Smooth muscle cell (in vitro differentiated cells): ENCODE results near the gene CEP152. TPM values are rescaled to one million over a fixed set of nuclear protein-coding genes. Genes with fewer than 3 reads are reported as not detected.

ENCODE experiments used
- DNase-seq: peaks from one replicate; lab custom pipeline; 2025; ENCODE audit not compliant: unreplicated experiment; lab: John Stamatoyannopoulos, UW
- H2AFZ ChIP-seq: fragments of 200-600 bp; sonication (generic); 2 replicates; pipeline ENCODE4 v1.6.0; 2016; ENCODE audit warnings: antibody characterized with exemption, low read depth, mild to moderate bottlenecking
- H3F3A ChIP-seq: fragments of 200-600 bp; sonication (generic); 2 replicates; pipeline ENCODE4 v1.6.0; 2017; ENCODE audit warnings: antibody characterized with exemption, low read depth
- H3K27ac ChIP-seq: fragments of 200-600 bp; sonication (generic); 2 replicates; pipeline ENCODE4 v1.5.1; 2016; ENCODE audit warnings: low read depth, mild to moderate bottlenecking
- H3K27me3 ChIP-seq: fragments of 200-600 bp; sonication (generic); 2 replicates; pipeline ENCODE4 v1.6.1; 2016; ENCODE audit warnings: low read depth, mild to moderate bottlenecking
- H3K36me3 ChIP-seq: fragments of 200-600 bp; sonication (generic); 2 replicates; pipeline ENCODE4 v1.5.1; 2016; ENCODE audit warnings: low read depth
- H3K4me1 ChIP-seq: fragments of 200-600 bp; sonication (generic); 2 replicates; pipeline ENCODE4 v1.5.1; 2016; ENCODE audit warnings: low read depth
- H3K4me2 ChIP-seq: fragments of 200-600 bp; sonication (generic); 2 replicates; pipeline ENCODE4 v1.6.0; 2016; ENCODE audit warnings: mild to moderate bottlenecking
- H3K4me3 ChIP-seq: fragments of 200-600 bp; sonication (generic); 2 replicates; pipeline ENCODE4 v1.5.1; 2016; ENCODE audit warnings: mild to moderate bottlenecking
- H3K79me2 ChIP-seq: fragments of 200-600 bp; sonication (generic); 2 replicates; pipeline ENCODE4 v1.6.0; 2016; ENCODE audit warnings: low read depth, mild to moderate bottlenecking
- H3K9ac ChIP-seq: fragments of 200-600 bp; sonication (generic); 2 replicates; pipeline ENCODE4 v1.6.0; 2016; ENCODE audit warnings: low read depth
- H3K9me3 ChIP-seq: fragments of 200-600 bp; sonication (generic); replicated peaks from 2 replicates; pipeline ENCODE4 v1.5.1; 2016; ENCODE audit warnings: low read depth
- H4K20me1 ChIP-seq: fragments of 200-600 bp; sonication (generic); 2 replicates; pipeline ENCODE4 v1.6.0; 2016; ENCODE audit warnings: low read depth
- CTCF ChIP-seq: fragments of 200-600 bp; sonication (generic); IDR thresholded peaks from 2 replicates; pipeline ENCODE4 v1.5.1; 2017; ENCODE audit warnings: borderline replicate concordance, mild to moderate bottlenecking, antibody characterized with exemption; ENCODE audit not compliant: insufficient read depth, poor library complexity, severe bottlenecking
- WGBS: methylation state at CpG from one replicate; pipeline ENCODE4 v1.1.7; 2016; ENCODE audit warnings: low lambda C conversion rate; 5-methylcytosine and 5-hydroxymethylcytosine counted together
- polyA plus RNA-seq: library from polyadenylated mRNA; unstranded; fragments of >200 nt; fragmentation: Nextera tagmentation; extraction: Ambion mirVana; gene quantifications from 2 replicates; pipeline ENCODE4 v1.2.1, GENCODE V29; 2016
- total RNA-seq: library from RNA; depleted of rRNA; stranded (reverse); fragments of >200 nt; gene quantifications from 2 replicates; pipeline ENCODE4 v1.2.3, GENCODE V29; 2014

CEP152 gene
- total and polyA plus RNA-seq, 2 experiments from 2014 or later, result 3.9 to 37.5 TPM

- TF ChIP-seq CTCF, result no peak
- Histone ChIP-seq H3K4me3 (no peak overlapping the region), H3F3A (no peaks in the 10 kb centered on the region), H3K4me1 (no peaks in the 10 kb centered on the region), H3K27me3 (no peaks in the 10 kb centered on the region), H3K4me2 (no peak overlapping the region), H2AFZ (no peak overlapping the region), H3K36me3 (no peaks in the 10 kb centered on the region), H4K20me1 (no peaks in the 10 kb centered on the region), H3K27ac (no peak overlapping the region), H3K79me2 (no peaks in the 10 kb centered on the region), H3K9me3 (no peaks in the 10 kb centered on the region), H3K9ac (no peak overlapping the region)
- no peak for DNase-seq
These were observed 22.8 kb upstream of the CEP152 start for GRCh38 chr15:48833526-48834239.

- H3K27ac ChIP-seq, result no peak overlapping the region
These were observed 21.8 kb upstream of the CEP152 start for GRCh38 chr15:48832648-48833047.

GRCh38 chr15:48828906-48829305 is 18.0 kb upstream of the CEP152 start:
- Histone ChIP-seq H3K9me3 (no peaks in the 10 kb centered on the region), H3F3A (no peaks in the 10 kb centered on the region), H3K36me3 (no peaks in the 10 kb centered on the region), H3K9ac (no peak overlapping the region), H2AFZ (peak overlapping the region; percentile 19), H3K27me3 (no peaks in the 10 kb centered on the region), H3K4me3 (no peak overlapping the region), H3K4me2 (no peak overlapping the region), H3K27ac (peak overlapping the region; percentile 55), H3K4me1 (peaks cover 2% of the 10 kb centered on the region), H4K20me1 (no peaks in the 10 kb centered on the region), H3K79me2 (no peaks in the 10 kb centered on the region)
- DNase-seq, result no peak
- no peak for TF ChIP-seq CTCF

More at GRCh38 chr15:48832648-48833047, 21.8 kb upstream of the CEP152 start:
- no peaks in the 10 kb centered on the region for H3K9me3 ChIP-seq
- H3K79me2 ChIP-seq, result no peaks in the 10 kb centered on the region
- no peak overlapping the region for H3K4me2 ChIP-seq
- no peak for TF ChIP-seq CTCF
- H3K36me3 ChIP-seq, result no peaks in the 10 kb centered on the region
- no peak overlapping the region for H3K4me3 ChIP-seq
- no peaks in the 10 kb centered on the region for H3K4me1 ChIP-seq
- no peak overlapping the region for H3K9ac ChIP-seq
- DNase-seq, result no peak
- no peak overlapping the region for H2AFZ ChIP-seq
- no peaks in the 10 kb centered on the region for H3K27me3 ChIP-seq
- H3F3A ChIP-seq, result no peaks in the 10 kb centered on the region
- H4K20me1 ChIP-seq, result no peaks in the 10 kb centered on the region

GRCh38 chr15:48828471-48828870 is 17.6 kb upstream of the CEP152 start:
- no peak for DNase-seq
- H3F3A ChIP-seq, result no peaks in the 10 kb centered on the region
- peaks cover 6% of the 10 kb centered on the region for H3K4me1 ChIP-seq
- no peak overlapping the region for H3K4me2 ChIP-seq
- TF ChIP-seq CTCF, result no peak
- peak overlapping the region; percentile 19 for H2AFZ ChIP-seq
- no peaks in the 10 kb centered on the region for H3K79me2 ChIP-seq
- H4K20me1 ChIP-seq, result no peaks in the 10 kb centered on the region
- H3K36me3 ChIP-seq, result no peaks in the 10 kb centered on the region
- no peaks in the 10 kb centered on the region for H3K27me3 ChIP-seq
- H3K9ac ChIP-seq, result no peak overlapping the region
- peak overlapping the region; percentile 55 for H3K27ac ChIP-seq
- H3K9me3 ChIP-seq, result no peaks in the 10 kb centered on the region
- H3K4me3 ChIP-seq, result no peak overlapping the region
- 91% methylated on average over 4 of the region's 4 CpGs for WGBS
